Hematopoietic multipotent progenitor cell treated with erythropoietin and hydrocortisone succinate and interleukin-3 and kit ligand, for 6 days (in vitro differentiated cells): Measurements from ENCODE around the gene SECISBP2L.
A peak's percentile ranks its signal among the peaks of the same experiment; 100 is the strongest.
"Not testable (repeated sequence)": the region's sequence is repeated elsewhere in the genome, so short reads cannot be mapped to it uniquely, and the experiment has no call there.

ENCODE experiments used
- DNase-seq: peaks from one replicate; pipeline ENCODE4 v3.0.0-alpha.2; 2015

SECISBP2L gene

GRCh38 chr15:49046220-49047102 lies at the start of gene SECISBP2L:
Gene SECISBP2L, minus strand, starts transcription at chr15:49046446. Its CDS starts 147 bp downstream, at chr15:49046299.
- DNase-seq, result peak; percentile 96

- DNase-seq, result no peak
Observed at GRCh38 chr15:49094923-49095322, 48.7 kb upstream of the SECISBP2L start.

- DNase-seq, result no peak
Observed at GRCh38 chr15:49093252-49094105, 47.2 kb upstream of the SECISBP2L start.

GRCh38 chr15:49088996-49089395 lies 42.8 kb upstream of the SECISBP2L start:
- DNase-seq, result no peak

- no peak for DNase-seq
Observed at GRCh38 chr15:49085696-49086459, 39.6 kb upstream of the SECISBP2L start.

- DNase-seq, result no peak
Observed at GRCh38 chr15:49084285-49084570, 38.0 kb upstream of the SECISBP2L start.

- no peak for DNase-seq
Observed at GRCh38 chr15:49083401-49084284, 37.4 kb upstream of the SECISBP2L start.

GRCh38 chr15:49082960-49083359 lies 36.7 kb upstream of the SECISBP2L start:
- no peak for DNase-seq

GRCh38 chr15:49079340-49080039 lies 33.2 kb upstream of the SECISBP2L start:
- no peak for DNase-seq

GRCh38 chr15:49075881-49076280 lies 29.6 kb upstream of the SECISBP2L start:
- peak; percentile 37 for DNase-seq

- DNase-seq, result not testable (repeated sequence)
Observed at GRCh38 chr15:49074589-49075287, 28.5 kb upstream of the SECISBP2L start.

- no peak for DNase-seq
Observed at GRCh38 chr15:49066372-49066771, 20.1 kb upstream of the SECISBP2L start.

GRCh38 chr15:49064884-49065283 lies 18.6 kb upstream of the SECISBP2L start:
- DNase-seq, result no peak

- peak; percentile 38 for DNase-seq
Observed at GRCh38 chr15:49064281-49064653, 18.0 kb upstream of the SECISBP2L start.

GRCh38 chr15:49063402-49064280 lies 17.4 kb upstream of the SECISBP2L start:
- peak; percentile 32 for DNase-seq

- no peak for DNase-seq
Observed at GRCh38 chr15:49062900-49063299, 16.7 kb upstream of the SECISBP2L start.

GRCh38 chr15:49060710-49061495 lies 14.7 kb upstream of the SECISBP2L start:
- no peak for DNase-seq

- DNase-seq, result no peak
Observed at GRCh38 chr15:49059491-49059890, 13.2 kb upstream of the SECISBP2L start.

GRCh38 chr15:49058559-49058958 lies 12.3 kb upstream of the SECISBP2L start:
- no peak for DNase-seq
